HepG2 (cell line): ENCODE results near the gene CCT3. TPM values are rescaled to one million over a fixed set of nuclear protein-coding genes. Genes with fewer than 3 reads are reported as not detected.

ENCODE experiments used
- HDAC2 ChIP-seq: sonication (generic); formaldehyde crosslinking; IDR thresholded peaks from 2 replicates; pipeline ENCODE4 v1.4.0; 2020; ENCODE audit warnings: missing genetic modification reagents
- HIVEP1 ChIP-seq: sonication (generic); formaldehyde crosslinking; IDR thresholded peaks from 2 replicates; pipeline ENCODE4 v1.4.0; 2020; ENCODE audit warnings: mild to moderate bottlenecking, missing genetic modification reagents
- KLF6 ChIP-seq: IDR thresholded peaks from 2 replicates; pipeline ENCODE4 v1.8.0; 2016; ENCODE audit warnings: missing biosample characterization, missing genetic modification reagents
- RAD51 ChIP-seq: fragments of 450-650 bp; IDR thresholded peaks from 2 replicates; pipeline ENCODE4 v1.6.1; 2016; ENCODE audit warnings: borderline replicate concordance
- ZNF350 ChIP-seq: sonication (generic); formaldehyde crosslinking; IDR thresholded peaks from 2 replicates; pipeline ENCODE4 v1.4.0; 2020; ENCODE audit warnings: mild to moderate bottlenecking, low read depth, missing genetic modification reagents, borderline replicate concordance
- ZNF383 ChIP-seq: sonication (generic); formaldehyde crosslinking; IDR thresholded peaks from 2 replicates; pipeline ENCODE4 v1.4.0; 2020; ENCODE audit warnings: missing genetic modification reagents, mild to moderate bottlenecking, borderline replicate concordance
- ZNF839 ChIP-seq: sonication (generic); formaldehyde crosslinking; IDR thresholded peaks from 2 replicates; pipeline ENCODE4 v1.4.0; 2020; ENCODE audit warnings: missing genetic modification reagents, mild to moderate bottlenecking, borderline replicate concordance
- polyA plus RNA-seq, 8 experiments: library from polyadenylated mRNA; depleted of rRNA in 3 of 8; stranded (reverse) in 7 of 8; unstranded in 1 of 8; fragments of >200 nt; fragmentation: Illumina TruSeq in 4 of 8; extraction: Trizol in 4 of 8; gene quantifications; 2 replicates each; pipeline versions ENCODE4 v1.2.1 to v1.2.3, GENCODE V29; 2011 to 2016; ENCODE audit warnings: low read depth in 4 of 8, missing spikeins in 1 of 8, mixed read lengths in 1 of 8; ENCODE audit not compliant: insufficient read depth in 1 of 8
- total RNA-seq, 5 experiments: library from RNA; depleted of rRNA; stranded (reverse); fragments of >200 nt; fragmentation: Illumina TruSeq; extraction: Trizol; gene quantifications; 2 replicates each; pipeline ENCODE4 v1.2.3, GENCODE V29; 2016; ENCODE audit warnings: low read depth in 1 of 5
- TF ChIP-seq, protein P1 (sequence below): sonication (generic); formaldehyde crosslinking; IDR thresholded peaks from 2 replicates; pipeline ENCODE4 v1.4.0; 2020; ENCODE audit warnings: mild to moderate bottlenecking, missing genetic modification reagents
- TF ChIP-seq, protein P2 (sequence below): sonication (generic); formaldehyde crosslinking; IDR thresholded peaks from 2 replicates; pipeline ENCODE4; 2020; ENCODE audit warnings: missing genetic modification reagents, mild to moderate bottlenecking, borderline replicate concordance
- TF ChIP-seq, protein P3 (sequence below): sonication (generic); formaldehyde crosslinking; IDR thresholded peaks from 2 replicates; pipeline ENCODE4 v1.4.0; 2020; ENCODE audit warnings: mild to moderate bottlenecking, low read depth, missing genetic modification reagents
- TF ChIP-seq, protein P4 (sequence below): sonication (generic); formaldehyde crosslinking; IDR thresholded peaks from 2 replicates; pipeline ENCODE4 v1.4.0; 2020; ENCODE audit warnings: mild to moderate bottlenecking, missing genetic modification reagents, borderline replicate concordance
- TF ChIP-seq, protein P5 (sequence below): sonication (generic); formaldehyde crosslinking; IDR thresholded peaks from 2 replicates; pipeline ENCODE4 v1.4.0; 2020; ENCODE audit warnings: missing genetic modification reagents
- TF ChIP-seq, protein P6 (sequence below): sonication (generic); formaldehyde crosslinking; IDR thresholded peaks from 2 replicates; pipeline ENCODE4 v1.4.0; 2020; ENCODE audit warnings: missing genetic modification reagents, low read depth, mild to moderate bottlenecking, borderline replicate concordance

Gene CCT3
- total and polyA plus RNA-seq, 2 of the 13 experiments (the other 11 are each of a cell fraction or from before 2014, with no cell fraction given), result 319 to 615 TPM

DNA sequence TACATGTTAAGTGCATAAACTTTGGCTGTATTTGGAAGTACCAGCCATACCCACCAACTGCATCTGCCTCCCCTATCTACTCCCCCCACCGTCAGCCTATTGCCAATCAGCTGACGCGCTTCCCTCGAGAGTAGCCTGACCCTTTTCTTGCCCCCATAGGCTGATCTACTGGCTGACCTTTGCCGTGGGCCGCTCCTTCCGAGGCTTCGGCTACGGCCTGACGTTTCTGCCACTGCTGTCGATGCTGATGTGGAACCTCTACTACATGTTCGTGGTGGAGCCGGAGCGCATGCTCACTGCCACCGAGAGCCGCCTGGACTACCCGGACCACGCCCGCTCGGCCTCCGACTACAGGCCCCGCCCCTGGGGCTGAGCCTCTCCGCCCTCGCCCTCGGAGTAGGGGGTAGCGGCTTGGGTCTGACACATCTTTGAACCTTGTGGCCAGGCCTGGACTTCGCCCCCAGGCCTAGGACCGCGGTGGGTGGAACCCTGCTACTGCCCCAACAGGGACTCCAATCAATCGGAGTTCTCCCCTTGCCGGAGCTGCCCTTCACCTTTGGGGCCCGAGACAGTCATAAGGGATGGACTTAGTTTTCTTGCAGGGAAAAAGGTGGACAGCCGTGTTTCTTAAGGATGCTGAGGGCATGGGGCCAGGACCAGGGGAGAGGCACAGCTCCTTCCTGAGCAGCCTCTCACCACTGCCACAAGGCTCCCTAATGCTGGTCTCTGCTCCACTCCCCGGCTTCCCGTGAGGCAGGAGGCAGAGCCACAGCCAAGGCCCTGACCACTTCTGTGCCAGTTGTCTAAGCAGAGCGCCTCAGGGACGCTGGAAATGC lies 46.6 kb downstream of the CCT3 start (continued):
- TF ChIP-seq, protein P1, sequence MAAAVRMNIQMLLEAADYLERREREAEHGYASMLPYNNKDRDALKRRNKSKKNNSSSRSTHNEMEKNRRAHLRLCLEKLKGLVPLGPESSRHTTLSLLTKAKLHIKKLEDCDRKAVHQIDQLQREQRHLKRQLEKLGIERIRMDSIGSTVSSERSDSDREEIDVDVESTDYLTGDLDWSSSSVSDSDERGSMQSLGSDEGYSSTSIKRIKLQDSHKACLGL (CRISPR knock-in tag), result 0 out of 2 replicates have a peak, but pooled peaks have one; percentile 67
- TF ChIP-seq, protein P2, sequence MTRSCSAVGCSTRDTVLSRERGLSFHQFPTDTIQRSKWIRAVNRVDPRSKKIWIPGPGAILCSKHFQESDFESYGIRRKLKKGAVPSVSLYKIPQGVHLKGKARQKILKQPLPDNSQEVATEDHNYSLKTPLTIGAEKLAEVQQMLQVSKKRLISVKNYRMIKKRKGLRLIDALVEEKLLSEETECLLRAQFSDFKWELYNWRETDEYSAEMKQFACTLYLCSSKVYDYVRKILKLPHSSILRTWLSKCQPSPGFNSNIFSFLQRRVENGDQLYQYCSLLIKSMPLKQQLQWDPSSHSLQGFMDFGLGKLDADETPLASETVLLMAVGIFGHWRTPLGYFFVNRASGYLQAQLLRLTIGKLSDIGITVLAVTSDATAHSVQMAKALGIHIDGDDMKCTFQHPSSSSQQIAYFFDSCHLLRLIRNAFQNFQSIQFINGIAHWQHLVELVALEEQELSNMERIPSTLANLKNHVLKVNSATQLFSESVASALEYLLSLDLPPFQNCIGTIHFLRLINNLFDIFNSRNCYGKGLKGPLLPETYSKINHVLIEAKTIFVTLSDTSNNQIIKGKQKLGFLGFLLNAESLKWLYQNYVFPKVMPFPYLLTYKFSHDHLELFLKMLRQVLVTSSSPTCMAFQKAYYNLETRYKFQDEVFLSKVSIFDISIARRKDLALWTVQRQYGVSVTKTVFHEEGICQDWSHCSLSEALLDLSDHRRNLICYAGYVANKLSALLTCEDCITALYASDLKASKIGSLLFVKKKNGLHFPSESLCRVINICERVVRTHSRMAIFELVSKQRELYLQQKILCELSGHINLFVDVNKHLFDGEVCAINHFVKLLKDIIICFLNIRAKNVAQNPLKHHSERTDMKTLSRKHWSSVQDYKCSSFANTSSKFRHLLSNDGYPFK (CRISPR knock-in tag), result peak; percentile 47; the same call in 1 of the 2 replicates
- peak; percentile 93 for TF ChIP-seq ZNF350 (CRISPR knock-in tag)
- TF ChIP-seq, protein P3, sequence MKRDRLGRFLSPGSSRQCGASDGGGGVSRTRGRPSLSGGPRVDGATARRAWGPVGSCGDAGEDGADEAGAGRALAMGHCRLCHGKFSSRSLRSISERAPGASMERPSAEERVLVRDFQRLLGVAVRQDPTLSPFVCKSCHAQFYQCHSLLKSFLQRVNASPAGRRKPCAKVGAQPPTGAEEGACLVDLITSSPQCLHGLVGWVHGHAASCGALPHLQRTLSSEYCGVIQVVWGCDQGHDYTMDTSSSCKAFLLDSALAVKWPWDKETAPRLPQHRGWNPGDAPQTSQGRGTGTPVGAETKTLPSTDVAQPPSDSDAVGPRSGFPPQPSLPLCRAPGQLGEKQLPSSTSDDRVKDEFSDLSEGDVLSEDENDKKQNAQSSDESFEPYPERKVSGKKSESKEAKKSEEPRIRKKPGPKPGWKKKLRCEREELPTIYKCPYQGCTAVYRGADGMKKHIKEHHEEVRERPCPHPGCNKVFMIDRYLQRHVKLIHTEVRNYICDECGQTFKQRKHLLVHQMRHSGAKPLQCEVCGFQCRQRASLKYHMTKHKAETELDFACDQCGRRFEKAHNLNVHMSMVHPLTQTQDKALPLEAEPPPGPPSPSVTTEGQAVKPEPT (CRISPR knock-in tag), result 0 out of 2 replicates have a peak, but pooled peaks have one; percentile 29
- TF ChIP-seq ZNF383 (CRISPR knock-in tag), result no peak
- TF ChIP-seq, protein P4, sequence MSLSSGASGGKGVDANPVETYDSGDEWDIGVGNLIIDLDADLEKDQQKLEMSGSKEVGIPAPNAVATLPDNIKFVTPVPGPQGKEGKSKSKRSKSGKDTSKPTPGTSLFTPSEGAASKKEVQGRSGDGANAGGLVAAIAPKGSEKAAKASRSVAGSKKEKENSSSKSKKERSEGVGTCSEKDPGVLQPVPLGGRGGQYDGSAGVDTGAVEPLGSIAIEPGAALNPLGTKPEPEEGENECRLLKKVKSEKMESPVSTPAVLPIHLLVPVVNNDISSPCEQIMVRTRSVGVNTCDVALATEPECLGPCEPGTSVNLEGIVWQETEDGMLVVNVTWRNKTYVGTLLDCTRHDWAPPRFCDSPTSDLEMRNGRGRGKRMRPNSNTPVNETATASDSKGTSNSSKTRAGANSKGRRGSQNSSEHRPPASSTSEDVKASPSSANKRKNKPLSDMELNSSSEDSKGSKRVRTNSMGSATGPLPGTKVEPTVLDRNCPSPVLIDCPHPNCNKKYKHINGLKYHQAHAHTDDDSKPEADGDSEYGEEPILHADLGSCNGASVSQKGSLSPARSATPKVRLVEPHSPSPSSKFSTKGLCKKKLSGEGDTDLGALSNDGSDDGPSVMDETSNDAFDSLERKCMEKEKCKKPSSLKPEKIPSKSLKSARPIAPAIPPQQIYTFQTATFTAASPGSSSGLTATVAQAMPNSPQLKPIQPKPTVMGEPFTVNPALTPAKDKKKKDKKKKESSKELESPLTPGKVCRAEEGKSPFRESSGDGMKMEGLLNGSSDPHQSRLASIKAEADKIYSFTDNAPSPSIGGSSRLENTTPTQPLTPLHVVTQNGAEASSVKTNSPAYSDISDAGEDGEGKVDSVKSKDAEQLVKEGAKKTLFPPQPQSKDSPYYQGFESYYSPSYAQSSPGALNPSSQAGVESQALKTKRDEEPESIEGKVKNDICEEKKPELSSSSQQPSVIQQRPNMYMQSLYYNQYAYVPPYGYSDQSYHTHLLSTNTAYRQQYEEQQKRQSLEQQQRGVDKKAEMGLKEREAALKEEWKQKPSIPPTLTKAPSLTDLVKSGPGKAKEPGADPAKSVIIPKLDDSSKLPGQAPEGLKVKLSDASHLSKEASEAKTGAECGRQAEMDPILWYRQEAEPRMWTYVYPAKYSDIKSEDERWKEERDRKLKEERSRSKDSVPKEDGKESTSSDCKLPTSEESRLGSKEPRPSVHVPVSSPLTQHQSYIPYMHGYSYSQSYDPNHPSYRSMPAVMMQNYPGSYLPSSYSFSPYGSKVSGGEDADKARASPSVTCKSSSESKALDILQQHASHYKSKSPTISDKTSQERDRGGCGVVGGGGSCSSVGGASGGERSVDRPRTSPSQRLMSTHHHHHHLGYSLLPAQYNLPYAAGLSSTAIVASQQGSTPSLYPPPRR (CRISPR knock-in tag), result peak; percentile 67; the same call in 1 of the 2 replicates
- TF ChIP-seq KLF6, result peak; percentile 26; the same call in 1 of the 2 replicates
- TF ChIP-seq ZNF839 (CRISPR knock-in tag), result no peak
- peak; percentile 67; the same call in 1 of the 2 replicates for TF ChIP-seq HIVEP1
- no peak for TF ChIP-seq RAD51
- TF ChIP-seq HDAC2 (CRISPR knock-in tag), result peak; percentile 67
- TF ChIP-seq, protein P5, sequence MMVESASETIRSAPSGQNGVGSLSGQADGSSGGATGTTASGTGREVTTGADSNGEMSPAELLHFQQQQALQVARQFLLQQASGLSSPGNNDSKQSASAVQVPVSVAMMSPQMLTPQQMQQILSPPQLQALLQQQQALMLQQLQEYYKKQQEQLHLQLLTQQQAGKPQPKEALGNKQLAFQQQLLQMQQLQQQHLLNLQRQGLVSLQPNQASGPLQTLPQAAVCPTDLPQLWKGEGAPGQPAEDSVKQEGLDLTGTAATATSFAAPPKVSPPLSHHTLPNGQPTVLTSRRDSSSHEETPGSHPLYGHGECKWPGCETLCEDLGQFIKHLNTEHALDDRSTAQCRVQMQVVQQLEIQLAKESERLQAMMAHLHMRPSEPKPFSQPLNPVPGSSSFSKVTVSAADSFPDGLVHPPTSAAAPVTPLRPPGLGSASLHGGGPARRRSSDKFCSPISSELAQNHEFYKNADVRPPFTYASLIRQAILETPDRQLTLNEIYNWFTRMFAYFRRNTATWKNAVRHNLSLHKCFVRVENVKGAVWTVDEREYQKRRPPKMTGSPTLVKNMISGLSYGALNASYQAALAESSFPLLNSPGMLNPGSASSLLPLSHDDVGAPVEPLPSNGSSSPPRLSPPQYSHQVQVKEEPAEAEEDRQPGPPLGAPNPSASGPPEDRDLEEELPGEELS (CRISPR knock-in tag), result 0 out of 2 replicates have a peak, but pooled peaks have one; percentile 32
- TF ChIP-seq, protein P6, sequence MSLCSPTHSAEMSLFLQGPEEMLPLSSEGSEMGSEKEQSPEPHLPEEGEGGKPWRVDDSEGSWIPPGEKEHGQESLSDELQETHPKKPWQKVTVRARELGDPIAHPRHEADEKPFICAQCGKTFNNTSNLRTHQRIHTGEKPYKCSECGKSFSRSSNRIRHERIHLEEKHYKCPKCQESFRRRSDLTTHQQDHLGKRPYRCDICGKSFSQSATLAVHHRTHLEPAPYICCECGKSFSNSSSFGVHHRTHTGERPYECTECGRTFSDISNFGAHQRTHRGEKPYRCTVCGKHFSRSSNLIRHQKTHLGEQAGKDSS (CRISPR knock-in tag), result peak; percentile 35; the same call in 1 of the 2 replicates
